IMR-90 (cell line): ENCODE measurements around the gene FANK1. TPM values are rescaled to one million over a fixed set of nuclear protein-coding genes. Genes with fewer than 3 reads are reported as not detected.
A peak's percentile ranks its signal among the peaks of the same experiment; 100 is the strongest.
"Not testable (repeated sequence)": the region's sequence is repeated elsewhere in the genome, so short reads cannot be mapped to it uniquely, and the experiment has no call there.

Experiments
- ATAC-seq: fragments of 200-7000 bp; cut with Tn5 transposase; 2 replicates; pipeline ENCODE4 v1.9.1; 2020; ENCODE audit warnings: low read depth, mild to moderate bottlenecking, moderate library complexity
- BruUV-seq: library from RNA; stranded (reverse); fragments of 400-500 nt; replicated peaks from 2 replicates; lab custom pipeline; 2021; lab: Mats Ljungman, UMichigan
- CTCF ChIA-PET: fragments of 300-600 bp; formaldehyde crosslinking; extraction: SDS; loops from one replicate; lab custom pipeline; 2021; ENCODE audit warnings: antibody characterized with exemption; lab: Yijun Ruan, JAX
- POLR2A ChIA-PET: fragments of 300-600 bp; sonication (Branson Sonifier 250); formaldehyde crosslinking; loops from one replicate; lab custom pipeline; 2022; ENCODE audit warnings: antibody characterized with exemption; ENCODE audit not compliant: unreplicated experiment; lab: Charles Lee
- DNase-seq: peaks from one replicate; pipeline ENCODE4 v3.0.0; 2013
- H2AFZ ChIP-seq: replicated peaks from 2 replicates; pipeline ENCODE3; 2013; ENCODE audit warnings: low read length, mild to moderate bottlenecking; ENCODE audit not compliant: poor library complexity
- H2AK5ac ChIP-seq: 2 replicates; pipeline ENCODE4 v1.6.1; 2013; ENCODE audit warnings: low read depth, low read length, inconsistent platforms
- H2AK9ac ChIP-seq: replicated peaks from 2 replicates; pipeline ENCODE3; 2013; ENCODE audit warnings: mild to moderate bottlenecking, low read depth, low read length, moderate library complexity; ENCODE audit not compliant: poor library complexity
- H2BK120ac ChIP-seq: 2 replicates; pipeline ENCODE4 v1.6.1; 2013; ENCODE audit warnings: low read depth, low read length, inconsistent platforms
- H2BK15ac ChIP-seq: 3 replicates; pipeline ENCODE4 v1.6.1; 2013; ENCODE audit warnings: low read depth, low read length, inconsistent platforms
- H2BK20ac ChIP-seq: 2 replicates; pipeline ENCODE4 v1.6.1; 2013; ENCODE audit warnings: low read depth, mild to moderate bottlenecking, inconsistent platforms, low read length, moderate library complexity
- H2BK5ac ChIP-seq: 2 replicates; pipeline ENCODE4 v1.6.1; 2013; ENCODE audit warnings: mild to moderate bottlenecking, low read depth, low read length, inconsistent platforms; ENCODE audit not compliant: poor library complexity, severe bottlenecking
- H3K14ac ChIP-seq: replicated peaks from 2 replicates; pipeline ENCODE4 v1.6.1; 2013; ENCODE audit warnings: low read depth, low read length, inconsistent platforms
- H3K18ac ChIP-seq: 2 replicates; pipeline ENCODE4 v1.6.1; 2013; ENCODE audit warnings: low read depth, low read length, control low read depth
- H3K23ac ChIP-seq: 2 replicates; pipeline ENCODE4 v1.6.1; 2013; ENCODE audit warnings: low read depth, low read length, inconsistent platforms
- H3K27ac ChIP-seq: 2 replicates; pipeline ENCODE4 v1.5.1; 2013; ENCODE audit warnings: mild to moderate bottlenecking, control low read depth, low read length; ENCODE audit not compliant: insufficient read depth
- H3K27me3 ChIP-seq: 2 replicates; pipeline ENCODE4 v1.6.1; 2013; ENCODE audit warnings: low read length; ENCODE audit not compliant: control insufficient read depth, insufficient read depth
- H3K36me3 ChIP-seq: 2 replicates; pipeline ENCODE4 v1.6.1; 2013; ENCODE audit warnings: low read length, mixed read lengths; ENCODE audit not compliant: control insufficient read depth, insufficient read depth
- H3K4ac ChIP-seq: 2 replicates; pipeline ENCODE4 v1.6.1; 2013; ENCODE audit warnings: low read depth, low read length, inconsistent platforms
- H3K4me1 ChIP-seq: 2 replicates; pipeline ENCODE4 v1.6.1; 2013; ENCODE audit warnings: low read length, mixed read lengths; ENCODE audit not compliant: control insufficient read depth, insufficient read depth
- H3K4me2 ChIP-seq: 2 replicates; pipeline ENCODE4 v1.6.1; 2013; ENCODE audit warnings: low read depth, mild to moderate bottlenecking, control low read depth, low read length, moderate library complexity
- H3K4me3 ChIP-seq: 2 replicates; pipeline ENCODE4 v1.5.1; 2013; ENCODE audit warnings: low read depth, mild to moderate bottlenecking, control low read depth, low read length, moderate library complexity; ENCODE audit not compliant: insufficient read depth
- H3K56ac ChIP-seq: 2 replicates; pipeline ENCODE4 v1.6.1; 2013; ENCODE audit warnings: low read length, inconsistent platforms; ENCODE audit not compliant: insufficient read depth; ENCODE audit errors: extremely low read depth
- H3K79me1 ChIP-seq, 2 experiments: 2 replicates each; pipeline ENCODE4 v1.6.1; 2013; ENCODE audit warnings: low read length in 2 of 2, inconsistent platforms in 1 of 2, low read depth in 1 of 2
- H3K9ac ChIP-seq: 2 replicates; pipeline ENCODE4 v1.6.1; 2013; ENCODE audit warnings: low read depth, low read length, control low read depth
- H3K9me1 ChIP-seq: 2 replicates; pipeline ENCODE4 v1.6.1; 2013; ENCODE audit warnings: low read length, inconsistent platforms; ENCODE audit not compliant: insufficient read depth
- H3K9me3 ChIP-seq: 2 replicates; pipeline ENCODE4 v1.6.1; 2013; ENCODE audit warnings: low read length; ENCODE audit not compliant: control insufficient read depth, insufficient read depth
- H4K20me1 ChIP-seq: 2 replicates; pipeline ENCODE4 v1.6.1; 2013; ENCODE audit warnings: low read length, inconsistent platforms; ENCODE audit not compliant: insufficient read depth
- H4K5ac ChIP-seq: 2 replicates; pipeline ENCODE4 v1.6.1; 2013; ENCODE audit warnings: mild to moderate bottlenecking, low read depth, low read length, control low read depth
- H4K8ac ChIP-seq, 2 experiments: 2 replicates each; pipeline ENCODE4 v1.6.1; 2013; ENCODE audit warnings: low read depth in 2 of 2, low read length in 2 of 2, control low read depth in 1 of 2, inconsistent platforms in 1 of 2
- H4K91ac ChIP-seq: 2 replicates; pipeline ENCODE4 v1.6.1; 2013; ENCODE audit warnings: low read depth, low read length, inconsistent platforms; ENCODE audit not compliant: insufficient read depth
- CEBPB ChIP-seq: IDR thresholded peaks from 2 replicates; pipeline ENCODE4 v1.6.1; 2012; ENCODE audit warnings: low read depth, low read length, improper control_type of control experiment
- WGBS, 2 experiments: methylation state at CpG; one replicate each; pipeline versions ENCODE4 v1.1.5 to v1.1.7; 2013; ENCODE audit warnings: missing lambda C conversion rate in 2 of 2; ENCODE audit not compliant: insufficient read length in 1 of 2; ENCODE audit errors: extremely low coverage in 2 of 2; 5-methylcytosine and 5-hydroxymethylcytosine counted together
- dilution Hi-C: fragments of 300-500 bp; cut with HindIII; formaldehyde crosslinking; loops from one replicate; pipeline ENCODE4 v1.14.3; 2018; ENCODE audit warnings: low sequenced_read_pairs; ENCODE audit not compliant: unreplicated experiment
- in situ Hi-C: fragments of 300-500 bp; cut with MboI; formaldehyde crosslinking; loops from 3 replicates; pipeline ENCODE4 v1.14.3; 2019; ENCODE audit warnings: low sequenced_read_pairs, inconsistent platforms, mixed read lengths
- intact Hi-C: fragments of 100-400 bp; cut with micrococcal nuclease; formaldehyde crosslinking; loops from 2 replicates; pipeline ENCODE4 v1.10.0; 2022
- polyA plus RNA-seq, 3 experiments: library from polyadenylated mRNA; depleted of rRNA; stranded (reverse); fragments of >200 nt; gene quantifications; 2 replicates each; pipeline ENCODE4 v1.2.3, GENCODE V29; 2012; ENCODE audit warnings: low replicate concordance in 1 of 3
- total RNA-seq: library from RNA; depleted of rRNA; stranded (reverse); fragments of >200 nt; gene quantifications from 2 replicates; pipeline ENCODE4 v1.2.3, GENCODE V29; 2012

The FANK1 gene
- total and polyA plus RNA-seq, 2 of the 4 experiments (the other 2 are of a cell fraction), result 0.90 to 2.2 TPM

DNA sequence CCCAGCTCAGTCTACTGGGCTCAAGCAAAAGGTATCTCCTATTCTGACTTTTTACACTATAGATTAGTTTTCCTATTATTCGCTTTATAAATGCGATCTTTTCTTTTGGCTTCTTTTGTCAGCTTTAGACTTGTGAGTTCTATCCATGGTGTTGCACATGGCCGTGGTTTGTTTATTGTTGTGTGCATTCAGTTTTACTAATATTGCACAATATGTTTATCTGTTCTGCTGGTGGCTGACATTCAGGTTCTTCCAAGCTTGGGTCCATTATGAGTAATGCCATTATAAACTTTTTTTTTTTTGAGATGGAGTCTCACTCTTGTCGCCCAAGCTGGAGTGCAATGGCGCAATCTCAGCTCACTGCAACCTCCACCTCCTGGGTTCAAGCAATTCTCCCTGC lies 30.9 kb downstream of the FANK1 start:
- H4K8ac ChIP-seq, H3K79me1 ChIP-seq, H4K20me1 ChIP-seq, DNase-seq, H3K4me2 ChIP-seq, dilution Hi-C loops, H3K23ac ChIP-seq, H4K91ac ChIP-seq, BruUV-seq, H2BK15ac ChIP-seq, H3K14ac ChIP-seq, H3K36me3 ChIP-seq, H2AK9ac ChIP-seq, H3K4ac ChIP-seq, H2AFZ ChIP-seq, H3K9me1 ChIP-seq, H3K27ac ChIP-seq, H2BK120ac ChIP-seq, H3K56ac ChIP-seq, H3K9me3 ChIP-seq, H4K5ac ChIP-seq, H2BK5ac ChIP-seq, intact Hi-C loops, H3K4me3 ChIP-seq, CTCF ChIA-PET, H3K4me1 ChIP-seq, ATAC-seq, H3K18ac ChIP-seq, H3K27me3 ChIP-seq, H2AK5ac ChIP-seq, H3K9ac ChIP-seq, H2BK20ac ChIP-seq: not testable (repeated sequence)
- POLR2A ChIA-PET, result interaction anchor here (0.6 kb wide), 1 partner anchor 9 kb away, joined by 3 read pairs; no protein-coding TSS in a partner anchor
- in situ Hi-C loops, result loop anchor here (25.0 kb wide), 1 partner anchor 810 kb away; no protein-coding TSS in a partner anchor
- TF ChIP-seq CEBPB, result peak; percentile 70
- WGBS, 2 experiments, result no CpG with 5 or more reads among the region's 5 CpGs
